SH-SY5Y (cell line): ENCODE measurements around the gene DNM3.

Experiments used
- GATA2 ChIP-seq: IDR thresholded peaks from 2 replicates; pipeline ENCODE4 v1.6.1; 2011; ENCODE audit warnings: mild to moderate bottlenecking, low read depth, low read length
- GATA3 ChIP-seq: IDR thresholded peaks from 2 replicates; pipeline ENCODE4 v1.6.1; 2011; ENCODE audit warnings: low read depth, mild to moderate bottlenecking, low read length, moderate library complexity

DNA sequence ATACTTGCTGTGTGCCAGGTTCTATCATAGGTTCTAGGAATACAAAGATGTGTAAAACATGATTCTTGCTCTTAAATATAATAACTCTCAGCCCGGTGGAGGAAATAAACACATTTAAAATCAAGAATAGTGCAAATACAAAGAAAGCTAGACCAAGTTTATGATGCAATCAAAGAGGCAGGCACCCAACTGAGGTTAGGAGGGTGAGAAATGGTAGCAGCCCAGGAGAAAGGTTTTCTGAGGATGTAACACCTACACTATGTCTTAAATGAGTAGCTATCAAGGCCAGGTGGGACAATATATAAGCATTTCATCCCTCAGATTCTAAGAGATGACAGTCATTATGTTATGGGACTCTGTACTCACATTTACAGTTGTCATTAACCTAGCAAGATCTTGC is 612.3 kb downstream of the DNM3 start:
- no peak for TF ChIP-seq GATA2
- no peak for TF ChIP-seq GATA3
